MM.1S (cell line): ENCODE data around the gene MED1.

Experiments used
- DNase-seq: peaks from one replicate; pipeline ENCODE4 v3.0.0-alpha.2; 2015
- H2AFZ ChIP-seq: fragments of 300-600 bp; sonication (generic); 2 replicates; pipeline ENCODE4 v1.6.0; 2016; ENCODE audit warnings: antibody characterized with exemption, low read length
- H3F3A ChIP-seq: fragments of 300-600 bp; sonication (generic); 2 replicates; pipeline ENCODE4 v1.6.1; 2016; ENCODE audit warnings: mild to moderate bottlenecking, antibody characterized with exemption, low read length, moderate library complexity, mixed read lengths; ENCODE audit not compliant: insufficient read depth
- H3K27ac ChIP-seq: fragments of 300-600 bp; sonication (generic); 2 replicates; pipeline ENCODE4 v1.5.1; 2016; ENCODE audit warnings: mild to moderate bottlenecking, low read length
- H3K27me3 ChIP-seq: fragments of 300-600 bp; sonication (generic); replicated peaks from 2 replicates; pipeline ENCODE4 v1.6.0; 2016; ENCODE audit warnings: low read length; ENCODE audit not compliant: insufficient read depth
- H3K36me3 ChIP-seq: fragments of 300-600 bp; sonication (generic); replicated peaks from 2 replicates; pipeline ENCODE4 v1.6.1; 2016; ENCODE audit warnings: mild to moderate bottlenecking, low read length, mixed read lengths; ENCODE audit not compliant: insufficient read depth
- H3K4me1 ChIP-seq: fragments of 300-600 bp; sonication (generic); 2 replicates; pipeline ENCODE4 v1.6.1; 2016; ENCODE audit warnings: low read length, mixed read lengths
- H3K4me2 ChIP-seq: fragments of 300-600 bp; sonication (generic); 2 replicates; pipeline ENCODE4 v1.6.0; 2016; ENCODE audit warnings: low read depth, low read length
- H3K4me3 ChIP-seq: fragments of 300-600 bp; sonication (generic); 2 replicates; pipeline ENCODE4 v1.5.1; 2016; ENCODE audit warnings: low read length, mixed read lengths
- H3K79me2 ChIP-seq: fragments of 300-600 bp; sonication (generic); 2 replicates; pipeline ENCODE4 v1.6.1; 2016; ENCODE audit warnings: mixed run types, low read length, mixed read lengths
- H3K9ac ChIP-seq: fragments of 300-600 bp; sonication (generic); 2 replicates; pipeline ENCODE4 v1.6.1; 2016; ENCODE audit warnings: low read length, mixed read lengths
- H3K9me2 ChIP-seq: fragments of 300-600 bp; sonication (generic); replicated peaks from 2 replicates; pipeline ENCODE4 v1.6.1; 2016; ENCODE audit warnings: mild to moderate bottlenecking, low read length, mixed read lengths; ENCODE audit not compliant: insufficient read depth
- H3K9me3 ChIP-seq: fragments of 300-600 bp; sonication (generic); replicated peaks from 2 replicates; pipeline ENCODE4 v1.6.1; 2016; ENCODE audit warnings: mild to moderate bottlenecking, low read length, mixed read lengths; ENCODE audit not compliant: insufficient read depth
- H4K20me1 ChIP-seq: fragments of 300-600 bp; sonication (generic); 2 replicates; pipeline ENCODE4 v1.6.1; 2016; ENCODE audit warnings: mild to moderate bottlenecking, low read length, moderate library complexity, mixed read lengths; ENCODE audit not compliant: insufficient read depth
- CTCF ChIP-seq: fragments of 300-600 bp; sonication (generic); IDR thresholded peaks from 2 replicates; pipeline ENCODE4 v1.5.1; 2016; ENCODE audit warnings: antibody characterized with exemption, low read length, mixed read lengths
- EZH2 ChIP-seq: fragments of 300-600 bp; sonication (generic); optimal IDR thresholded peaks from 2 replicates; pipeline ENCODE3; 2017; ENCODE audit warnings: low read depth, mild to moderate bottlenecking, antibody characterized with exemption, low read length, mixed read lengths
- EZH2phosphoT487 ChIP-seq: fragments of 300-600 bp; sonication (generic); IDR thresholded peaks from 2 replicates; pipeline ENCODE4 v1.6.1; 2018; ENCODE audit warnings: antibody characterized with exemption, low read length

The MED1 gene

DNA sequence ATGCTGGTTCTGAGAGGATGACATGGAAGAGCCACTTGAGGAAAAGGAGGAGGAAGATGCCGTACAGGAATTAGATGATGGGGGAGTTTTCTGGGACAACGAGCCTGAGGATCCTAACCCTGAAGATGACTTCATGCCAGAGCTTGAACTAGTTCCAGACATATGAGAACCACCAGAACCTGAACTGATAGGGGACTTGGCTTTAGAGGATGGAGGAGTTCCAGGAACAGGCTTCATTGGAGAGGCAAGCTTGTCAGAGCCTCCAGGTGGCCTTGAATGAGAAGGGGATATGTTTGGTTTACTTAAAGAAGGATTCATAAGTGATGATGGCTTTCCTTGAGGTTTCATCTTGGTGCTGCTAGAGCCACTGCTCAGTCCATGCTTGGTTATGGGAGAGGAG is 42.7 kb downstream of the MED1 start:
- no peaks in the 10 kb centered on the region for H3K9me2 ChIP-seq
- no peak overlapping the region for H3K27ac ChIP-seq
- H3K79me2 ChIP-seq = no peaks in the 10 kb centered on the region
- TF ChIP-seq EZH2 = no peak
- no peak for TF ChIP-seq CTCF
- no peak for TF ChIP-seq EZH2phosphoT487
- H3K9ac ChIP-seq = no peak overlapping the region
- H3K36me3 ChIP-seq = peaks cover 7% of the 10 kb centered on the region
- H3K4me2 ChIP-seq = no peak overlapping the region
- peaks cover 3% of the 10 kb centered on the region; the same call in 1 of the 2 replicates for H3F3A ChIP-seq
- H4K20me1 ChIP-seq = no peaks in the 10 kb centered on the region
- H3K4me3 ChIP-seq = no peak overlapping the region
- no peaks in the 10 kb centered on the region for H3K27me3 ChIP-seq
- no peak for DNase-seq
- no peaks in the 10 kb centered on the region for H3K4me1 ChIP-seq
- H2AFZ ChIP-seq = no peak overlapping the region
- H3K9me3 ChIP-seq = no peaks in the 10 kb centered on the region

GRCh38 chr17:39406951-39407350 is 44.1 kb downstream of the MED1 start:
- DNase-seq = no peak
- H3K4me3 ChIP-seq = no peak overlapping the region
- no peak overlapping the region for H3K4me2 ChIP-seq
- H3K27ac ChIP-seq = no peak overlapping the region
- H3K9me2 ChIP-seq = no peaks in the 10 kb centered on the region
- peaks cover 7% of the 10 kb centered on the region for H3K36me3 ChIP-seq
- no peaks in the 10 kb centered on the region for H3K79me2 ChIP-seq
- no peak overlapping the region for H2AFZ ChIP-seq
- H4K20me1 ChIP-seq = no peaks in the 10 kb centered on the region
- TF ChIP-seq EZH2 (no peak), EZH2phosphoT487 (no peak), CTCF (no peak)
- no peaks in the 10 kb centered on the region for H3K27me3 ChIP-seq
- peaks cover 6% of the 10 kb centered on the region for H3F3A ChIP-seq
- H3K9me3 ChIP-seq = no peaks in the 10 kb centered on the region
- H3K4me1 ChIP-seq = no peaks in the 10 kb centered on the region
- no peak overlapping the region for H3K9ac ChIP-seq

- Histone ChIP-seq H3K4me1 (0 out of 2 replicates have a peak, but pooled peaks cover 1% of the 10 kb centered on the region), H3K4me3 (no peak overlapping the region), H4K20me1 (no peaks in the 10 kb centered on the region), H3K9me2 (no peaks in the 10 kb centered on the region), H3K36me3 (peaks cover 7% of the 10 kb centered on the region), H2AFZ (no peak overlapping the region), H3K27ac (no peak overlapping the region), H3F3A (peaks cover 8% of the 10 kb centered on the region), H3K9me3 (no peaks in the 10 kb centered on the region), H3K27me3 (no peaks in the 10 kb centered on the region), H3K9ac (no peak overlapping the region), H3K4me2 (no peak overlapping the region), H3K79me2 (peaks cover 9% of the 10 kb centered on the region)
- TF ChIP-seq EZH2phosphoT487 (no peak), CTCF (no peak), EZH2 (no peak)
- DNase-seq = no peak
Measured at GRCh38 chr17:39405436-39405835, 45.6 kb downstream of the MED1 start.
